Measurements from ENCODE around the gene APOB. TPM values are rescaled to one million over a fixed set of nuclear protein-coding genes. Genes with fewer than 3 reads are reported as not detected.

The APOB gene
- total and polyA plus RNA-seq, 2 of the 13 experiments (the other 11 are each of a cell fraction or from before 2014, with no cell fraction given) = 1,569 to 2,515 TPM

DNA sequence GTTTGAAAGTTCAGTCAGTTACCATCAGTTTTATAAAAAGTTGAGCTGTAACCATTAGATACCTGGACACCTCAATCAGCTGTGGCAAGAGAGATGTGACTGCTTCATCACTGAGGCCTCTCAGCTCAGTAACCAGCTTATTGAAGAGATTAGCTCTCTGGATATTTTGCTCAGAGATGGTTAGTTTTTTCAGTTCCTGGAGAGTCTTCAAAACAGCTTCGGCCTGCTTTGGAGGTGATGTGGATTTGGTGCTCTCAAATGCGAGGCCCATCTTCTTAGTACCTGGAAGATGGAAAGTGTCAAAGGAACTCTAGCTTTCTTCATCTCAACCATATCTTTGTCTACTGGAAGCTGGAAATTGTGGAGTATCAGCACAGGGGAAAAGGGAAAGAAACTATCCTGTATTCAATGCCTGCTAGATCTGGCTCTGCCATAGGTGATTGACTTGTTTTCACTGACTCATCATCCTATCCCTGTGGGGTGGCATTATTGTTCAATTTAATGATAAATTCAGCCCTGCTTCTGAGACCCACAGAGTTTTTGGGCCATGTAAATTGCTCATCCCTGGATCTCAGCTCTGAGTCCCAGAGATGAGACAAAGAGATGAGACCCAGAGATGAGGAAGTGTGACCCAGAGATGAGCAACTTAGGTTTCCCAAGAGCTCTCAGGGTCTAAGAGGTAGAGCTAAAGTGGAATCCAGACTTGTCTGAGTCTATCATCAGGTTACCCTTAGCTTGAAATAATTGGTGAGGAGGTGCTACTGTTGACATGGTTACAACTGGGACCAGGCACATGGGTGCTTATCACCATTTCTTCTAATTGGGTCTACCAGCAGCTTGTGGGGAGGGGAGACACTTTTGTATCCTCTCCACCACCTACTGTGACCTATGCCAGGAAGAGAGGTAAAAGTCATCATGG is 10.4 kb downstream of the APOB start (continued):
- TF ChIP-seq TRIM22 (IDR thresholded peaks at IDR 0.05) (no peak), ZNF446 (CRISPR knock-in tag; IDR thresholded peaks at IDR 0.05) (0 out of 2 replicates have a peak, but pooled peaks have one; percentile 36), ZC3H13 (CRISPR knock-in tag; IDR thresholded peaks at IDR 0.05) (peak; percentile 50; the same call in 1 of the 2 replicates), SSRP1 (CRISPR knock-in tag; IDR thresholded peaks at IDR 0.05) (peak; percentile 95), ZNF10 (CRISPR knock-in tag; IDR thresholded peaks at IDR 0.05; ENCODE audit: borderline replicate concordance, low read depth) (no peak), ZNF792 (CRISPR knock-in tag; IDR thresholded peaks at IDR 0.05) (0 out of 2 replicates have a peak, but pooled peaks have one; percentile 44)
- TF ChIP-seq, protein P1, sequence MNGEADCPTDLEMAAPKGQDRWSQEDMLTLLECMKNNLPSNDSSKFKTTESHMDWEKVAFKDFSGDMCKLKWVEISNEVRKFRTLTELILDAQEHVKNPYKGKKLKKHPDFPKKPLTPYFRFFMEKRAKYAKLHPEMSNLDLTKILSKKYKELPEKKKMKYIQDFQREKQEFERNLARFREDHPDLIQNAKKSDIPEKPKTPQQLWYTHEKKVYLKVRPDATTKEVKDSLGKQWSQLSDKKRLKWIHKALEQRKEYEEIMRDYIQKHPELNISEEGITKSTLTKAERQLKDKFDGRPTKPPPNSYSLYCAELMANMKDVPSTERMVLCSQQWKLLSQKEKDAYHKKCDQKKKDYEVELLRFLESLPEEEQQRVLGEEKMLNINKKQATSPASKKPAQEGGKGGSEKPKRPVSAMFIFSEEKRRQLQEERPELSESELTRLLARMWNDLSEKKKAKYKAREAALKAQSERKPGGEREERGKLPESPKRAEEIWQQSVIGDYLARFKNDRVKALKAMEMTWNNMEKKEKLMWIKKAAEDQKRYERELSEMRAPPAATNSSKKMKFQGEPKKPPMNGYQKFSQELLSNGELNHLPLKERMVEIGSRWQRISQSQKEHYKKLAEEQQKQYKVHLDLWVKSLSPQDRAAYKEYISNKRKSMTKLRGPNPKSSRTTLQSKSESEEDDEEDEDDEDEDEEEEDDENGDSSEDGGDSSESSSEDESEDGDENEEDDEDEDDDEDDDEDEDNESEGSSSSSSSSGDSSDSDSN (CRISPR knock-in tag; IDR thresholded peaks at IDR 0.05) = 0 out of 2 replicates have a peak, but pooled peaks have one; percentile 33

Data from HepG2 (cell line).